K562 (cell line): ENCODE results near the gene RGS6. TPM values are rescaled to one million over a fixed set of nuclear protein-coding genes. Genes with fewer than 3 reads are reported as not detected.

Experiments used
- ATAC-seq: fragments of 200-7000 bp; cut with Tn5 transposase; 3 replicates; pipeline ENCODE4 v1.9.1; 2020; ENCODE audit warnings: moderate library complexity
- BruUV-seq: library from RNA; stranded (reverse); fragments of 400-500 nt; replicated peaks from 2 replicates; lab custom pipeline; 2021; lab: Mats Ljungman, UMichigan
- CTCF ChIA-PET: fragments of 300-600 bp; formaldehyde crosslinking; extraction: SDS; loops from one replicate; lab custom pipeline; 2021; ENCODE audit warnings: low intra/inter-chr PET ratio; lab: Yijun Ruan, JAX
- POLR2A ChIA-PET: fragments of 300-600, 350-650 bp; sonication (Branson Sonifier 250); formaldehyde crosslinking; extraction: SDS; loops from one replicate; lab custom pipeline; 2021; ENCODE audit warnings: antibody characterized with exemption, inconsistent platforms; lab: Yijun Ruan, JAX
- DNase-seq, 4 experiments: peaks; one replicate each; pipeline versions ENCODE4 v3.0.0 to v3.0.0-alpha.2; 2011 to 2018; ENCODE audit warnings: low spot score in 3 of 4, mixed read lengths in 3 of 4; ENCODE audit errors: extremely low read depth in 1 of 4
- FAIRE-seq: peaks from 2 replicates; lab custom pipeline; 2011; peaks lifted over from hg19 to GRCh38; lab: Jason Lieb, UNC
- H2AFZ ChIP-seq: 2 replicates; pipeline ENCODE4 v1.6.0; 2011; ENCODE audit warnings: low read depth, low read length, control low read depth, inconsistent platforms
- H3K27ac ChIP-seq: fragments of 200-600 bp; 3 replicates; pipeline ENCODE4 v1.8.0; 2011; ENCODE audit warnings: low read depth, mild to moderate bottlenecking, control low read depth, inconsistent platforms, low read length, moderate library complexity, mixed read lengths; ENCODE audit errors: extremely low read depth
- H3K27me3 ChIP-seq, 2 experiments: fragments of 300-600 bp in 1 of 2; 2 replicates in 1 of 2; 3 replicates in 1 of 2; pipeline versions ENCODE4 v1.6.0 to v1.8.0; 2011; ENCODE audit warnings: inconsistent platforms in 2 of 2, low read length in 2 of 2, mild to moderate bottlenecking in 1 of 2, mixed read lengths in 1 of 2, moderate library complexity in 1 of 2; ENCODE audit not compliant: control insufficient read depth in 2 of 2, insufficient read depth in 2 of 2
- H3K36me3 ChIP-seq: fragments of 300-600 bp; 3 replicates; pipeline ENCODE4 v1.8.0; 2011; ENCODE audit warnings: mild to moderate bottlenecking, low read length, inconsistent platforms; ENCODE audit not compliant: control insufficient read depth, insufficient read depth
- H3K4me1 ChIP-seq, 2 experiments: fragments of 200-600 bp in 1 of 2; replicated peaks in 1 of 2; 2 replicates in 1 of 2; 3 replicates in 1 of 2; pipeline versions ENCODE4 v1.5.1 to v1.8.0; 2011; ENCODE audit warnings: inconsistent platforms in 2 of 2, low read length in 2 of 2, mild to moderate bottlenecking in 1 of 2, mixed read lengths in 1 of 2, moderate library complexity in 1 of 2; ENCODE audit not compliant: control insufficient read depth in 2 of 2, insufficient read depth in 2 of 2
- H3K4me2 ChIP-seq: 2 replicates; pipeline ENCODE4 v1.6.1; 2011; ENCODE audit warnings: low read length, control low read depth, inconsistent platforms, mixed read lengths; ENCODE audit not compliant: insufficient read depth
- H3K4me3 ChIP-seq: fragments of 200-600 bp; sonication (generic), shearing (Covaris generic); 2 replicates; pipeline ENCODE4 v1.5.1; 2016; ENCODE audit warnings: control low read depth, inconsistent platforms
- H3K79me2 ChIP-seq: fragments of 200-600 bp; 3 replicates; pipeline ENCODE4 v1.8.0; 2011; ENCODE audit warnings: low read length, inconsistent platforms; ENCODE audit not compliant: control insufficient read depth, insufficient read depth
- H3K9ac ChIP-seq, 2 experiments: 2 replicates each; pipeline versions ENCODE4 v1.6.0 to v1.6.1; 2011; ENCODE audit warnings: low read depth in 2 of 2, low read length in 2 of 2, control low read depth in 1 of 2, inconsistent platforms in 1 of 2, mild to moderate bottlenecking in 1 of 2, mixed read lengths in 1 of 2; ENCODE audit not compliant: insufficient read depth in 1 of 2
- H3K9me1 ChIP-seq: one replicate; pipeline ENCODE4 v1.6.0; 2011; ENCODE audit warnings: inconsistent platforms, mild to moderate bottlenecking, low read length, moderate library complexity; ENCODE audit not compliant: control insufficient read depth, insufficient read depth
- H3K9me3 ChIP-seq: replicated peaks from 2 replicates; pipeline ENCODE4 v1.5.1; 2011; ENCODE audit warnings: low read depth, low read length, inconsistent platforms; ENCODE audit not compliant: control insufficient read depth, insufficient read depth
- H4K20me1 ChIP-seq: replicated peaks from 2 replicates; pipeline ENCODE4 v1.6.1; 2011; ENCODE audit warnings: low read length, inconsistent platforms, mixed read lengths; ENCODE audit not compliant: control insufficient read depth, insufficient read depth
- ASH1L ChIP-seq: fragments of 450-650 bp; IDR thresholded peaks from 2 replicates; pipeline ENCODE4 v1.6.1; 2018; ENCODE audit warnings: borderline replicate concordance, mild to moderate bottlenecking, low read depth; ENCODE audit not compliant: partially characterized antibody
- ILF3 ChIP-seq: fragments of 450-650 bp; IDR thresholded peaks from 2 replicates; pipeline ENCODE4 v1.6.1; 2018; ENCODE audit warnings: antibody characterized with exemption, mild to moderate bottlenecking, moderate library complexity, borderline replicate concordance
- MAFK ChIP-seq: IDR thresholded peaks from 2 replicates; pipeline ENCODE4 v1.6.1; 2011; ENCODE audit warnings: low read length, improper control_type of control experiment
- NBN ChIP-seq: fragments of 450-650 bp; IDR thresholded peaks from 2 replicates; pipeline ENCODE4 v1.6.1; 2016; ENCODE audit warnings: low read depth, mild to moderate bottlenecking
- NFE2L1 ChIP-seq: fragments of 450-650 bp; IDR thresholded peaks from 2 replicates; pipeline ENCODE4 v1.6.1; 2016; ENCODE audit warnings: missing genetic modification characterization, low read depth, mild to moderate bottlenecking, missing compliant biosample characterization, moderate library complexity, borderline replicate concordance
- RBFOX2 ChIP-seq: fragments of 200-400 bp; formaldehyde crosslinking; IDR thresholded peaks from 2 replicates; pipeline ENCODE4 v1.6.1; 2017; ENCODE audit warnings: low read depth, mild to moderate bottlenecking, low read length, moderate library complexity
- ZBTB33 ChIP-seq: sonication (generic); formaldehyde crosslinking; IDR thresholded peaks from 2 replicates; pipeline ENCODE4 v1.8.1; 2023; ENCODE audit warnings: mild to moderate bottlenecking, missing genetic modification reagents
- whole genome bisulfite sequencing: fragments of 100-300 bp; shearing (Covaris generic); methylation state at CpG from one replicate; pipeline ENCODE4 v1.1.6; 2016; ENCODE audit warnings: low coverage, mixed read lengths; ENCODE audit not compliant: insufficient coverage; ENCODE audit errors: missing lambda C conversion rate; 5-methylcytosine and 5-hydroxymethylcytosine counted together
- in situ Hi-C: fragments of 300-500 bp; cut with MboI; formaldehyde crosslinking; loops from 4 replicates; pipeline ENCODE4 v1.15.0; 2018; ENCODE audit warnings: inconsistent platforms, mixed read lengths
- intact Hi-C: fragments of 100-400 bp; cut with micrococcal nuclease; formaldehyde crosslinking; loops from 2 replicates; pipeline ENCODE4 v1.14.2; 2022
- polyA plus RNA-seq, 8 experiments: library from polyadenylated mRNA; depleted of rRNA in 4 of 8; stranded (reverse) in 5 of 8; unstranded in 3 of 8; fragments of >200 nt; fragmentation: Nextera tagmentation in 2 of 8; fragmentation: Illumina TruSeq in 1 of 8; extraction: Ambion mirVana in 2 of 8; extraction: Trizol in 1 of 8; gene quantifications; 2 replicates each; pipeline versions ENCODE4 v1.2.1 to v1.2.3, GENCODE V29; 2011 to 2014; ENCODE audit warnings: inconsistent platforms in 1 of 8, missing spikeins in 1 of 8
- total RNA-seq, 7 experiments: library from RNA; depleted of rRNA in 6 of 7; stranded (reverse); fragments of >200 nt in 6 of 7; fragmentation: Illumina TruSeq in 2 of 7; extraction: Trizol in 2 of 7; gene quantifications; 2 replicates each; pipeline versions ENCODE4 v1.2.1 to v1.2.3, GENCODE V29; 2011 to 2021; ENCODE audit warnings: low replicate concordance in 1 of 7
- TF ChIP-seq, protein P1 (sequence below): fragments of 450-650 bp; formaldehyde crosslinking; IDR thresholded peaks from 2 replicates; pipeline ENCODE4 v1.4.0; 2020; ENCODE audit warnings: mild to moderate bottlenecking, moderate library complexity

Gene RGS6
- total and polyA plus RNA-seq, 9 of the 15 experiments (the other 6 are each of a cell fraction or from before 2014, with no cell fraction given): not detected

- H3K79me2 ChIP-seq: no peaks in the 10 kb centered on the region
- 0% methylated on average over 1 of the region's 1 CpG for WGBS
- no peaks in the 10 kb centered on the region for H4K20me1 ChIP-seq
- no peak overlapping the region for H3K9ac ChIP-seq
- H2AFZ ChIP-seq: no peak overlapping the region
- CTCF ChIA-PET: no interaction called here
- no peak for ATAC-seq
- TF ChIP-seq NBN (no peak), RBFOX2 (no peak), NFE2L1 (no peak), ILF3 (no peak), ZBTB33 (no peak), ASH1L (no peak), MAFK (no peak)
- TF ChIP-seq, protein P1, sequence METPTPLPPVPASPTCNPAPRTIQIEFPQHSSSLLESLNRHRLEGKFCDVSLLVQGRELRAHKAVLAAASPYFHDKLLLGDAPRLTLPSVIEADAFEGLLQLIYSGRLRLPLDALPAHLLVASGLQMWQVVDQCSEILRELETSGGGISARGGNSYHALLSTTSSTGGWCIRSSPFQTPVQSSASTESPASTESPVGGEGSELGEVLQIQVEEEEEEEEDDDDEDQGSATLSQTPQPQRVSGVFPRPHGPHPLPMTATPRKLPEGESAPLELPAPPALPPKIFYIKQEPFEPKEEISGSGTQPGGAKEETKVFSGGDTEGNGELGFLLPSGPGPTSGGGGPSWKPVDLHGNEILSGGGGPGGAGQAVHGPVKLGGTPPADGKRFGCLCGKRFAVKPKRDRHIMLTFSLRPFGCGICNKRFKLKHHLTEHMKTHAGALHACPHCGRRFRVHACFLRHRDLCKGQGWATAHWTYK (CRISPR knock-in tag): no peak
- TF ChIP-seq, all 486 proteins: peak for 0
- intact Hi-C loops (no loop called here), in situ Hi-C loops (no loop called here)
- no peak for DNase-seq
- H3K9me1 ChIP-seq: no peaks in the 10 kb centered on the region
- H3K36me3 ChIP-seq: no peaks in the 10 kb centered on the region
- no peaks in the 10 kb centered on the region for H3K27me3 ChIP-seq
- H3K4me1 ChIP-seq: no peaks in the 10 kb centered on the region
- no peaks in the 10 kb centered on the region for H3K9me3 ChIP-seq
- BruUV-seq: no TSS peak
- H3K4me3 ChIP-seq: no peak overlapping the region
- H3K4me2 ChIP-seq: no peak overlapping the region
- FAIRE-seq: no peak
- POLR2A ChIA-PET: no interaction called here
- H3K27ac ChIP-seq: no peak overlapping the region
Observed at GRCh38 chr14:72177251-72177650, 245.0 kb downstream of the RGS6 start.
